ENCODE data around the gene EFCAB10.

- TF ChIP-seq POLR2A (IDR thresholded peaks at IDR 0.05) = no peak
- TF ChIP-seq, protein P1, sequence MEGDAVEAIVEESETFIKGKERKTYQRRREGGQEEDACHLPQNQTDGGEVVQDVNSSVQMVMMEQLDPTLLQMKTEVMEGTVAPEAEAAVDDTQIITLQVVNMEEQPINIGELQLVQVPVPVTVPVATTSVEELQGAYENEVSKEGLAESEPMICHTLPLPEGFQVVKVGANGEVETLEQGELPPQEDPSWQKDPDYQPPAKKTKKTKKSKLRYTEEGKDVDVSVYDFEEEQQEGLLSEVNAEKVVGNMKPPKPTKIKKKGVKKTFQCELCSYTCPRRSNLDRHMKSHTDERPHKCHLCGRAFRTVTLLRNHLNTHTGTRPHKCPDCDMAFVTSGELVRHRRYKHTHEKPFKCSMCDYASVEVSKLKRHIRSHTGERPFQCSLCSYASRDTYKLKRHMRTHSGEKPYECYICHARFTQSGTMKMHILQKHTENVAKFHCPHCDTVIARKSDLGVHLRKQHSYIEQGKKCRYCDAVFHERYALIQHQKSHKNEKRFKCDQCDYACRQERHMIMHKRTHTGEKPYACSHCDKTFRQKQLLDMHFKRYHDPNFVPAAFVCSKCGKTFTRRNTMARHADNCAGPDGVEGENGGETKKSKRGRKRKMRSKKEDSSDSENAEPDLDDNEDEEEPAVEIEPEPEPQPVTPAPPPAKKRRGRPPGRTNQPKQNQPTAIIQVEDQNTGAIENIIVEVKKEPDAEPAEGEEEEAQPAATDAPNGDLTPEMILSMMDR (IDR thresholded peaks at IDR 0.05) = no peak
Measured at GRCh38 chr7:105619590-105619989, 38.3 kb upstream of the EFCAB10 start.

All from esophagus squamous epithelium (tissue), 4 donors.